T-helper 1 cell treated with Interleukin-12 subunit alpha and Interleukin-12 subunit beta and Interleukin-4 antibody, amounts not matched to agents 30 μg/mL and 1 μg/mL, for 36 hours (primary cell): ENCODE data around the gene FLOT2.
"Not testable (repeated sequence)": the region's sequence is repeated elsewhere in the genome, so short reads cannot be mapped to it uniquely, and the experiment has no call there.

ENCODE experiments used
- H3K27ac Mint-ChIP-seq: one replicate; pipeline ENCODE4 v1.8.0; 2021; ENCODE audit warnings: mild to moderate bottlenecking, mixed read lengths
- H3K27me3 Mint-ChIP-seq: one replicate; pipeline ENCODE4 v1.8.0; 2021; ENCODE audit warnings: low read depth, mixed read lengths
- H3K36me3 Mint-ChIP-seq: one replicate; pipeline ENCODE4 v1.8.0; 2021; ENCODE audit warnings: low read depth, mixed read lengths
- H3K4me1 Mint-ChIP-seq: one replicate; pipeline ENCODE4 v1.8.0; 2021; ENCODE audit warnings: low read depth, mixed read lengths
- H3K4me3 Mint-ChIP-seq: one replicate; pipeline ENCODE4 v1.8.0; 2021; ENCODE audit warnings: mild to moderate bottlenecking, moderate library complexity, mixed read lengths
- H3K9me3 Mint-ChIP-seq: one replicate; pipeline ENCODE4 v1.8.0; 2021; ENCODE audit warnings: mixed read lengths

Gene FLOT2

DNA sequence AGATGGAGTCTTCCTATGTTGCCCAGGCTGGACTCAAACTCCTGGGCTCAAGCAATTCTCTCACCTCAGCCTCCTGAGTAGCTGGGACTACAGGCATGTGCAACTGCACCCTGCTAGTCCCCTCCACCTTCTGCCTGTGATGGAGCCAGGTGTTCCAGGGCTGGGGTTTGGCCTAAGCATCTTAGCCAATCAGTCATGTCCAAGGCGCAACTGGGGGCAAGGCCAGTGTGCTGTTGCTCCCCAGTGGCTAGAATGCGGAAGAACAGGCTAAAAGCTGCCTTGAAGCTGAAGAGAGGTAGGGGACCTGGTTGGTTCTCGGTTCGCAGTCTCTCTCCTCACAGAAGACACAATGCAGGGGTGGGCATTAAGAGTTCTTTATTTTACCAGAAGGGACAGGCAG, 18.6 kb downstream of the FLOT2 start:
- H3K27ac Mint-ChIP-seq: no peak overlapping the region
- peaks cover 2% of the 10 kb centered on the region for H3K4me1 Mint-ChIP-seq
- H3K36me3 Mint-ChIP-seq: peaks cover 36% of the 10 kb centered on the region
- H3K27me3 Mint-ChIP-seq: no peaks in the 10 kb centered on the region
- H3K4me3 Mint-ChIP-seq: no peak overlapping the region
- H3K9me3 Mint-ChIP-seq: no peaks in the 10 kb centered on the region

DNA sequence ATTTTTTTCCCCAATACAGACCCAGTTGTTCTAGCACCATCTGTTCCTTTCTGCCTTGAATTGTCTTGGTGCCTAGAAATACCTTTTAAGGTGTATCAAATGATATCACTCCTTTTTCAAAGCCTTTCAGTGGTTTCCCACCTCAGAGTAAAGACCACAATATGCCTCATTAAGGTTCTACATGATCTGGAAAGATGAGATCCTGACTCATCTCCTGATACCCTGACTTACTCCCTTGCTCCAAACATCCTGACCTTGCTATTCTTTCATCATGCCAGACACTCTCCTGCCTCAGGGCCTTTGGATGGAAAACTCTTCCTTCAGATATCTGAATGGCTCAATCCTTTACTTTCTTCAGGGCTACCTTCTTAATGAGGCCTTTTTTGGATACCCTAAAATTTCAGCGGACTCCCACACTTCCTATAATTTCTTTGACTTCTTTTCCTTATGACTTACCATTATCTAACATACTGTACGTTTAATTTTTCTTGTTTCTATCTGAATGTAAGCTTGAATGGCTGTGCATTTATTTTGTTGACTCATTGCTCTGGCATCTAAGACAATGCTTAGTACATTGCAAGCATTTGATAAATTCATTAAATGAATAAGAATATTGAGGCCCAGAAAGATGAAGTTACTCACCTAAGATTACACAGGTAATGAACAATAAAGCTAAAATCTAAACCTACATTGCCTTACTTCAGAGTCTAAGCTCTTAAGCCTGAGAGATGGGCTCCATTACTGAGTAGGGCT, 19.2 kb downstream of the FLOT2 start:
- Mint-ChIP-seq H3K4me3 (no peak overlapping the region), H3K4me1 (peaks cover 2% of the 10 kb centered on the region), H3K36me3 (peaks cover 34% of the 10 kb centered on the region), H3K27me3 (no peaks in the 10 kb centered on the region), H3K9me3 (no peaks in the 10 kb centered on the region), H3K27ac (no peak overlapping the region)

DNA sequence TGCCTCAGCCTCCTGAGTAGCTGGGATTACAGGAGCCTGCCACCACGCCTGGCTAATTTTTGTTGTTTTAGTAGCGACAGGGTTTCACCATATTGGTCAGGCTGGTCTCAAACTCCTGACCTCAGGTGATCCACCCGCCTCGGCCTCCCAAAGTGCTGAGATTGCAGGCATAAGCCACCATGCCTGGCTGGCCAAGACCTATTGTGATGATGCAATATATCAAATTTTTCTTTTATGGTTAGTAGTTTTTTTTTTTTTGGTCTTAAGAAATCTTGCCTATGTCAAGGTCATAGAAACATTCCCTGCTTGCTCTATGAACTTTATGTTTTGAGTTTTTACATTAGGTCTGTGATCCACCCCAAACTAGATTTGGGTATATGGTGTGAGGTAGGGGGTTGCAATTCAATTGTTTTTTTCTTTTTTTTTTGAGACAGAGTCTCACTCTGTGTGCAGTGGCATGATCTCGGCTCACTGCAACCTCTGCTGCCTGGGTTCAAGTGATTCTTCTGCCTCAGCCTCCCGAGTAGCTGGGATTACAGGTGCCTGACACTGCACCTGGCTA, 20.3 kb downstream of the FLOT2 start:
- H3K4me3 Mint-ChIP-seq, H3K4me1 Mint-ChIP-seq, H3K27me3 Mint-ChIP-seq, H3K9me3 Mint-ChIP-seq, H3K27ac Mint-ChIP-seq: not testable (repeated sequence)
- H3K36me3 Mint-ChIP-seq: peaks cover 30% of the 10 kb centered on the region

DNA sequence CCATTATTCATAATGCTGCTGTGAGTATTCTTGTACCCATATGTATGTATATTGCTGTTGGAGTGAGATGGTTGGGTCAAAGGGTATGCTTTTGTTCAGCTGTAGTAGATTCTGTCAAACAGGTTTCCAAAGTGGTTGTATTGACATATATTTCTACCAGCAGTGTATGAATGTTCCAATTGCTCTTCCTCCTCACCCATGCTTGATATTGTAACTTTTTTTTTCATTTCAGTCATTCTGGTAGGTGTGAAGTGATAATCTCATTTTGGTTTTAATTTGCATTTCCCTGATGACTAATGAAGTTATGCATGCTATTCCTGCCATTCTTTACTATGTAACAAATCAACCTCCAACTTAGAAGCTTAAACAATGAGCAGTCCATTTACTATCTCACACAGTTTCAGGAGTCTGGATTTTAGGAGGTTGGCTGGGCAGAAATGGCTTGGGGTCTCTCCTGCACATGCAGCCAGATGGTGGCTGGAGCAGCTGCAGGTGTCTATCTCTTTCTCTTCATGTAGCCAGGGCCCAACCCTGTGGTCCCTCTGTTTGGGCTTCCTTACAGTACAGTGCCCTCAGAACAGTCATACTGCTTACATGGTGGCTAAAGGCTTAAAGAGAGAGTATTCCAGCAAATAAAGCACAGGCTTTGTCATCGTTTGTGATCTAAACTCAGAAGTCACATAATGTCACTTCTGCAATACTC, 21.5 kb downstream of the FLOT2 start:
- peaks cover 6% of the 10 kb centered on the region for H3K4me1 Mint-ChIP-seq
- no peak overlapping the region for H3K27ac Mint-ChIP-seq
- H3K9me3 Mint-ChIP-seq: no peaks in the 10 kb centered on the region
- H3K4me3 Mint-ChIP-seq: no peak overlapping the region
- peaks cover 25% of the 10 kb centered on the region for H3K36me3 Mint-ChIP-seq
- no peaks in the 10 kb centered on the region for H3K27me3 Mint-ChIP-seq

DNA sequence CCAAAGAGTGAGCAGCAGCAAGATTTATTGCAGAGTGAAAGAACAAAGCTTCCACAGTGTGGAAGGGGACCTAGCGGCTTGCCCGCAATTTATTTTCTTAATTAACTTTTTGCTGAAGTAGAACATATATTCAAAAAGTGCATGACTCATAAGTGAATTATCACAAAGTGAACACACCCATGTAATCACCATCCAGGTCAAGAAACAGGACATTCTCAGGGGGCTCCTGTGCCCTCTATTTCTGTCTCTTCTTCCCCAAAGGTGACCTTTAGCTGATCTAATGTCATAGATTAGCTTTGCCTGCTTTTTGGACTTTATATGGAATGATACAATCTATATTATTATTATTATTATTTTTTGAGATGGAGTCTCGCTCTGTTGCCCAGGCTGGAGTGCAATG, 22.8 kb downstream of the FLOT2 start:
- Mint-ChIP-seq H3K36me3 (peaks cover 14% of the 10 kb centered on the region), H3K4me1 (peaks cover 7% of the 10 kb centered on the region), H3K27ac (no peak overlapping the region)

DNA sequence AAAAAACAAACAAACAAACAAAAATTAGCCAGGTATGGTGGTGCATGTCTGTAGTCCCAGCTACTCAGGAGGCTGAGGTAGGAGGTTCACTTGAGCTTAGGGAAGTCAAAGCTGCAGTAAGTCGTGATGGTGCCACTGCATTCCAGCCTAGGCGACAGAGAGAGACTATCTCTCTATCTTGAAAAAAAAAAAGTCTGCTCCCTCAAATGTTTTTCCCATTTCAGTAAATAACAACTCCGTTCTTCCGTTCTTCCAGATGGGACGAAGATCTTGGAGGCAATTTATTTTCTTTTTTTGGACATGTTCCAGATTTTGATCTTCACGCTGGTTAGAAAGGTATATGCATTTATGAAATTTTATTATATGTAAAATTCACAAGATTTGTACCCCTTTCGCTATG, 23.7 kb downstream of the FLOT2 start:
- no peak overlapping the region for H3K27ac Mint-ChIP-seq
- H3K4me1 Mint-ChIP-seq: peaks cover 7% of the 10 kb centered on the region
- H3K9me3 Mint-ChIP-seq: no peaks in the 10 kb centered on the region
- H3K36me3 Mint-ChIP-seq: peaks cover 10% of the 10 kb centered on the region
- H3K4me3 Mint-ChIP-seq: no peak overlapping the region
- no peaks in the 10 kb centered on the region for H3K27me3 Mint-ChIP-seq

More for the DNA sequence above, 22.8 kb downstream of the FLOT2 start:
- no peaks in the 10 kb centered on the region for H3K9me3 Mint-ChIP-seq
- H3K4me3 Mint-ChIP-seq: no peak overlapping the region
- H3K27me3 Mint-ChIP-seq: no peaks in the 10 kb centered on the region

DNA sequence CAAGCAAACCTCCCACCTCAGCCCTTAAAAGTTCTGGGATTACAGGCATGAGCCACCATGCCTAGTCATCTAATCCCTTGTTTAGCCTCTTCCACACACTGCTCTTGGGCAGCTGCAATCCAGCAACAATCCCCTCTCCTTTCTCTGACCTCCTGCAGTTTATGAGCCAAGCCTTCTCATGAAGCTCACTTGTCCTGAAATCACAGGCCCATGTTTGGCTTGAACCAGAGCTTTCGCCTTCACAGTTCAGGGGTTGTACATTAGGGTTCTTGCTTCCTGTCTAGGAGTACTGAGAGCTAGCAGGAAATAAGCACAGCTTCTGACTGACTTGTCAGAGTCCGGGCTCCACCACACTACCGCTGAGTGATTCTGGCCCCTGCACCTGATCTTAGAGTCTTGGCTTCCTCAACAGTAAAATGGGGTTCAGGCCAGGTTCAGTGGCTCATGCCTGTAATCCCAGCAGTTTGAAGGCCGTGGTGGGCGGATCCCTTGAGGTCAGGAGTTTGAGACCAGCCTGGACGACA, 26.4 kb downstream of the FLOT2 start:
- no peaks in the 10 kb centered on the region for H3K27me3 Mint-ChIP-seq
- peaks cover 1% of the 10 kb centered on the region for H3K36me3 Mint-ChIP-seq
- peak overlapping the region; percentile 96 for H3K27ac Mint-ChIP-seq
- no peak overlapping the region for H3K4me3 Mint-ChIP-seq
- no peaks in the 10 kb centered on the region for H3K9me3 Mint-ChIP-seq
- H3K4me1 Mint-ChIP-seq: peaks cover 7% of the 10 kb centered on the region

DNA sequence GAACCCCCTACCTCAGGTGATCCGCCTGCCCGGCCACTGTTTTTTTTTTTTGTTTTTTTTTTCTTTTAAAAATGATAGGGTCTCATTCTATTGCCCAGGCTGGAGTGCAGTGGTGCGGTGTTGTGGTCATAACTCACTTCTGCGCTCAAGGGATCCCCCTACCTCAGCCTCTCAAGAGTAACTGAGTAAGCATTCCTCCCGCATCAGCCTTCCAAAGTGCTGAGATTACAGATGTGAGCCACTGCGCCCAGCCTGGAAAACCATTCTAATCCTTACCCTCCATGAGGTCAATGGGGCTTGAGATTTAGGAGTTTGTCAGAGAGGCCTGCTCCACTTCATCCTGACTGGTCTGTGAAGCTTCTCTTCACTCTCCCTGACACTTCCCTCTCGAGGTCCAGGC, 30.3 kb downstream of the FLOT2 start:
- Mint-ChIP-seq H3K27ac (no peak overlapping the region), H3K4me1 (peaks cover 8% of the 10 kb centered on the region), H3K27me3 (no peaks in the 10 kb centered on the region), H3K9me3 (no peaks in the 10 kb centered on the region), H3K4me3 (no peak overlapping the region), H3K36me3 (peaks cover 1% of the 10 kb centered on the region)

DNA sequence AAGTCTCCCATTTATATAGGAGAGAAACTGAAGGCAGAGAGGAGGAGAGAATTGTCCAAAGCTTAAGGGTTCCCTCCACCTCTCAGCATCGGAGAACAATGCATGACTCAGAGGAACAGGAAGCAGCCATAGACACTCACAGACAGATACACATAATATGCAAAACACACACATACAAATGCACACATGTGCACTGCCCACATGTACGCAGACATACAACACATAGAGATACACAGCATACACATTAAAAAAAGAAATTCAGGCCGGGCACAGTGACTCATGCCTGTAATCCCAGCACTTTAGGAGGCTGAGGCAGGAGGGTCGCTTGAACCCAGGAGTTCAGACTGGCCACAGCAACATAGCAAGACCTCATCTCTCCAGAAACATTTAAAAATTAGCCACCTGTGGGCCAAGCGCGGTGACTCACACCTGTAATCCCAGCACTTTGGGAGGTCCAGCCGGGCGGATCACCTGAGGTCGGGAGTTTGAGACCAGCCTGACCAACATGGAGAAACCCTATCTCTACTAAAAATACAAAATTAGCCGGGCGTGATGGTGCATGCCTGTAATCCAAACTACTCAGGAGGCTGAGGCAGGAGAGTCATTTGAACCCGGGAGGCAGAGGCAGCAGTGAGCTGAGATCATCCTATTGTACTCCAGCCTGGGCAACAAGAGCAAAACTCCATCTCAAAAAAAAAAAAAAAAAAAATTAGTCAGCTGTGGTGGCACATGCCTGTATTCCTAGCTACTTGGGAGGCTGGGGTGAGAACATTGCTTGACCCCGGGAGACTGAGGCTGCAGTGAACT, 31.4 kb downstream of the FLOT2 start:
- no peaks in the 10 kb centered on the region for H3K9me3 Mint-ChIP-seq
- peaks cover 1% of the 10 kb centered on the region for H3K36me3 Mint-ChIP-seq
- peaks cover 6% of the 10 kb centered on the region for H3K4me1 Mint-ChIP-seq
- H3K27ac Mint-ChIP-seq: no peak overlapping the region
- H3K27me3 Mint-ChIP-seq: no peaks in the 10 kb centered on the region
- H3K4me3 Mint-ChIP-seq: no peak overlapping the region

DNA sequence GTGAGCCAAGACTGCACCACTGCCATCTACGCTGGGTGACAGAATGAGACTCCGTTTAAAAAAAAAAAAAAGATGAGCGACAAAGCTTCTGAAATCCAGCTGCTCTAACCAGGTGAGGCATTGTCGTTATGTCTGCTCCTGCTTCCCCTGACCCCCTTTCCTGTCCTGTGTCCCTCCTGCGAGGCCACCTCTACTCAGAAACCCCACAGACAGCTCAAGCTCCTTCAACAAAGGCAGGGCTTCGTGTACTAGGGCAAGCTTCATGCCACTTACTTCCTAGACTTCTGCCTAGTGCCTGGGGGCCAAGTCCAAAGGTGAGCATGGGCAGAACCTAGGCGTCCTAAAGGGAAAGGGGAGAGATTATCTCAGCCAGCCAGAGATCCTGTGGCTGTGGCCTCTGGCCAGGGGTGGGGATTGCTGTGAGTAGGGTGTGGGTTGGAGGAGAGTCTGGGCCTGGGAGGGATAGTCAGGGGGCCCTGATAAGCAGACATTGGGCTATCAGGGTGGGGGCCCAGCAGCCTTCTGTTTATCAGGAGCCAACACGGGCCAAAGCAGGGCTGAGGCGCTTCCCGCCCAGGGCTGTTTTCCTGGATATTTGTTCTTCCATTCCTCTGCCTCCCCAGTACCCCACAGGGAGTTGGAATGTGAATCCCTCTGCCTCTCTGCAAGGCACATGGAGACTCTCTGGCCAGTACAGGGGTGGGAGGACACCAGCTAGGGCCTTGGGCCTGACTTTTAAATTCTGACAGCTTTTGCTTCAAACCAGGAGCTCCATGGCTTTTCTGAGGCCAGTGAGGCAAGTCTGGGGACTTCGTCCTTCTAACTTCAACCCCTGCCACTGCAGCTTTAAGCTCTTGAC, 32.3 kb downstream of the FLOT2 start:
- no peaks in the 10 kb centered on the region for H3K9me3 Mint-ChIP-seq
- H3K4me1 Mint-ChIP-seq: peaks cover 3% of the 10 kb centered on the region
- H3K4me3 Mint-ChIP-seq: no peak overlapping the region
- H3K36me3 Mint-ChIP-seq: peaks cover 6% of the 10 kb centered on the region
- H3K27me3 Mint-ChIP-seq: no peaks in the 10 kb centered on the region
- no peak overlapping the region for H3K27ac Mint-ChIP-seq

DNA sequence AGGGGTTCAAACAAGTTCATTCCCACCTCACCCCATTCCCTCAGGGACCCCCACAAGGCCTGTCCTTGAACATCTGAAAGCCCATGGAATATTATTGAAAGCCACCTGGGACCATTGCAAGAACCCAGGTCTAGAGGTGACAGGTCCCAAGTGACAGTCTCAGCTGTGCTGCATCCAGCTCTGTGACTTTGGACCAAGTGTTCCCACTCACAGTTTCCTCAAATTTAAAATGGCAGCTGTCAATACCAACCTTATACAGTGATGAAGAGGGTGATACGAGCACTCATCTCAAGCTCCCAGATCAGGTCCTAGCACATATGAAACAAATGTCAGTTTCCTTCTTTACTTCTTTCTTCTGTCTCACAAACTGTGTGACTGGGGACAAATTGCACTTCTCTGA, 33.6 kb downstream of the FLOT2 start:
- H3K27ac Mint-ChIP-seq: no peak overlapping the region

DNA sequence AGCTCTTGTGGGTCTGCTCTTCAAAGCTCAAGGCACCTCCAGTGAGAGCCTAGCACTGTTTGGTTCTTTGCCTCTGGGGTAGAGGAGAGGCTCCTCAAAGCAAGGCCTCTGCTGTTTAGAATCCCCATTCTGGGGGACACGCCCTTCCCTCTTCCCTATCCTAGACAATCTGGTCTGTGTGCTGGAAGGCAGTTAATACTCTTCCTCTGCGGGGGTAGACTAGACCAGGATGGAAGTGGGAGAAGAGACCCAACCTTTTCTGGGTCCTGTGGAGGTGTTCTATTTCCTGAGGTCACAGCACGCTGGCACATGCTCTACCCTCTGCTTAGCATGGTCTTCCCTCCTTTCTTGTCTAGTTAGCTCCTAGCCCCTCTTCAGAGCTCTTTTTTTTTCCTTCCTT, 35.0 kb downstream of the FLOT2 start:
- Mint-ChIP-seq H3K27me3 (no peaks in the 10 kb centered on the region), H3K27ac (no peak overlapping the region), H3K4me3 (no peak overlapping the region), H3K9me3 (no peaks in the 10 kb centered on the region), H3K36me3 (peaks cover 21% of the 10 kb centered on the region), H3K4me1 (peaks cover 7% of the 10 kb centered on the region)

More for the DNA sequence above, 33.6 kb downstream of the FLOT2 start:
- Mint-ChIP-seq H3K4me3 (no peak overlapping the region), H3K9me3 (no peaks in the 10 kb centered on the region), H3K4me1 (peaks cover 3% of the 10 kb centered on the region), H3K36me3 (peaks cover 10% of the 10 kb centered on the region), H3K27me3 (no peaks in the 10 kb centered on the region)

DNA sequence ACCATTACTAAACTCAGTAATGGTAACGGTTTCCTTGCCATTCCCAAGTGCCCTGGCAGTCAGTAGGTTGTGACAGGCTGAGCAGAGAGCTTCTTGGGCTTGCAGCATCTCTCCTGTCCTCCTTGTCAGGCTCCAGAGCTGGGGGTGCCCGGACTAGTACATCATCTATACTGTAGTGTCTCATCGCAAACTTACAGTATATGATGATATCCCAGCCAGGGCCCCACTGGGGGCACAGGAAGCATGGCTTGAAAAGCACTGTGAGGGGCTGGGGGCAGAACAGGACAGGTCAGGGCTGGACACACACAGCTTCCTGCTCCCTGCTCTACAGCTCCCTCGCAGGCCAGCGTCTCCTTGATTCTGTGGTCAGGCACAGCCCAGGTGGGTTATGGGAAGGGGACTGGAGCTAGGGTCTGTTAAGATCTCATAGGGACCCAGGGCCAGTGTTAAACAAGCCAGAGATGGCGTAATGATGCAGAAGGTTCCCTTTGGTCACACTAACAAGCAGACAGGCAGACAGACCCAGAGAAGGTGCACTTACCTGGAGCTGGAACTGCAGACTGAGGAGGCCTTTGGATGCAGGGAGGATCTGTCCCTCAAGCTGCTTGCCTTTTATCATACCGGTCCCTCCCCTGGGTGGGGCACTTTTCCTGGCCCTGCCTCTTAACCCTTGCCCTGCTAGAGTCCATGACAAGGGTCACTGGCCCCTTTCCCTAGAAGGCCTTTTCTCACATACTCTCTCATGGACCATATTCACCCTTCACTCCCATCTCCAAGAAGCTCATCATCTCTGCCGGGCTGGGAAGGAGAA, 35.9 kb downstream of the FLOT2 start:
- H3K4me1 Mint-ChIP-seq: peaks cover 7% of the 10 kb centered on the region
- no peaks in the 10 kb centered on the region for H3K9me3 Mint-ChIP-seq
- H3K36me3 Mint-ChIP-seq: peaks cover 21% of the 10 kb centered on the region
- H3K27ac Mint-ChIP-seq: peak overlapping the region; percentile 4
- no peak overlapping the region for H3K4me3 Mint-ChIP-seq
- H3K27me3 Mint-ChIP-seq: no peaks in the 10 kb centered on the region
